Cardiac fibroblast (primary cell): Measurements from ENCODE around the gene CDK19.

Experiments
- DNase-seq, 2 donors: peaks; one replicate each; pipeline versions ENCODE4 v3.0.0 to v3.0.0-alpha.2; 2010; ENCODE audit warnings: low read depth in 2 of 2
- H3K4me3 ChIP-seq, 2 donors: replicated peaks in 1 of 2; 1 replicate in 1 of 2; 2 replicates in 1 of 2; pipeline ENCODE4 v1.5.1; 2011; ENCODE audit warnings: low read depth in 2 of 2, low read length in 2 of 2, mild to moderate bottlenecking in 2 of 2, moderate library complexity in 1 of 2
- TF ChIP-seq, protein P1 (sequence below): IDR thresholded peaks from one replicate; pipeline ENCODE4 v1.5.1; 2011; ENCODE audit warnings: low read depth, mild to moderate bottlenecking, low read length, inconsistent platforms

The CDK19 gene

DNA sequence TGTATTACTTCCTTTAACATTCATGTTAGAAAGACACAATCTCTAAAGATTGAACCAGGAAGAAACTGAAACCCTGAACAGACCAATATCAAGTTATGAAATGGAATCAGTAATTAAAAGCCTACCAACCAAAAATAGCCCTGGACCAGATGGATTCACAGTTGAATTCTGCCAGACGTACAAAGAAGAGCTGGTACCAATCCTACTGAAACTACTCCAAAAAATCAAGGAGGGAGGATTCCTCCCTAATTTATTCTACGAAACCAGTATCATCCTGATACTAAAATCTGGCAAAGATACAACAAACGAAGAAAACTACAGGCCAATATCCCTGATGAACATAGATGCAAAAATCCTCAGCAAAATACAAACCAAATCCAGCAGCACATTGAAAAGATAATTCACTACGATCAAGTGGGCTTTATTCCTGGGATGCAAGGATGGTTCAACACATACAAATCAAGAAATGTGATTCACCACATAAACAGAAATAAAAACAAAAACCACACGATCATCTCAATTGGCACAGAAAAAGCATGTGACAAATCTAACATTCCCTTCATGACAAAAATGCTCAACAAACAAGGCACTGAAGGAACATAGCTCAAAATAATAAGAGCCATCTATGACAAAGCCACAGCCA lies 15.0 kb downstream of the CDK19 start:
- TF ChIP-seq, protein P1, sequence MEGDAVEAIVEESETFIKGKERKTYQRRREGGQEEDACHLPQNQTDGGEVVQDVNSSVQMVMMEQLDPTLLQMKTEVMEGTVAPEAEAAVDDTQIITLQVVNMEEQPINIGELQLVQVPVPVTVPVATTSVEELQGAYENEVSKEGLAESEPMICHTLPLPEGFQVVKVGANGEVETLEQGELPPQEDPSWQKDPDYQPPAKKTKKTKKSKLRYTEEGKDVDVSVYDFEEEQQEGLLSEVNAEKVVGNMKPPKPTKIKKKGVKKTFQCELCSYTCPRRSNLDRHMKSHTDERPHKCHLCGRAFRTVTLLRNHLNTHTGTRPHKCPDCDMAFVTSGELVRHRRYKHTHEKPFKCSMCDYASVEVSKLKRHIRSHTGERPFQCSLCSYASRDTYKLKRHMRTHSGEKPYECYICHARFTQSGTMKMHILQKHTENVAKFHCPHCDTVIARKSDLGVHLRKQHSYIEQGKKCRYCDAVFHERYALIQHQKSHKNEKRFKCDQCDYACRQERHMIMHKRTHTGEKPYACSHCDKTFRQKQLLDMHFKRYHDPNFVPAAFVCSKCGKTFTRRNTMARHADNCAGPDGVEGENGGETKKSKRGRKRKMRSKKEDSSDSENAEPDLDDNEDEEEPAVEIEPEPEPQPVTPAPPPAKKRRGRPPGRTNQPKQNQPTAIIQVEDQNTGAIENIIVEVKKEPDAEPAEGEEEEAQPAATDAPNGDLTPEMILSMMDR: no peak
- no peak for DNase-seq

DNA sequence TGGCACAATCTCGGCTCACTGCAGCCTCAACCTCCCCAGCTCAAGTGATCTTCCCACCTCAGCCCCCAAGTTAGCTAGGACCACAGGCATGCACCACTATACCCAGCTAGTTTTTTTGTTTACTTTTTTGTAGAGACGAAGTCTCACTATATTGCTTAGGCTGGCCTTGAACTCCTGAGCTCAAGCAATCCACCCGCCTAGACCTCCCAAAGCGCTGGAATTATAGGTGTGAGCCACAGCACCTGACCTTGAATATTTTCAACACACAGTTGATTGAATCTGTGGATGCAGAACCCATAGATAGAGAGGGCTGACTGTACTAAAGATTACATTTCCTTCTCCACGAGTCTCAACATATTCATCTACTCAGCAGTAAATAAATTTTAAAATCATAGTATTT lies 15.6 kb downstream of the CDK19 start:
- H3K4me3 ChIP-seq: no peak overlapping the region
- no peak for DNase-seq
- TF ChIP-seq, protein P1: no peak

More for the DNA sequence above, 15.0 kb downstream of the CDK19 start:
- H3K4me3 ChIP-seq: no peak overlapping the region

GRCh38 chr6:110799189-110799588 lies 16.1 kb downstream of the CDK19 start:
- no peak for DNase-seq
- TF ChIP-seq, protein P1: no peak
- H3K4me3 ChIP-seq: no peak overlapping the region

DNA sequence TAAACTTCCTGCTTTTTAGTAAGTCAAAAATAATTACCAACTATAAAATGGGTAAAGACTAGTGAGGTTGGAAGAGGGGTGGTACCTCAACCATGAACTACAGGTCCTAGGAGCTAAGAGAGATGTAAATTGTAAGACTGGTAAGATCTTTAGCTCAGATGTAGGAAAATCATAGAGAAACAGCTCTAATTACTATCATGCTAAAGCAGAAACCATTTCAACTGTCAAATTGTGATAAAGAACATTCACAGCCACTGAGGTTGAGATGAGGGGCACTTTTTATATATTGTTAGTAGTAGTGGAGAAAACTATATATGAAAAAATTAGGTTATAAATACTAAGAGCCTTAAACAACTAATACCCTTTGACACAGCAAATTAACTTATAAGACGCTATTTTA lies 20.0 kb downstream of the CDK19 start:
- TF ChIP-seq, protein P1: no peak
- H3K4me3 ChIP-seq: no peak overlapping the region
- no peak for DNase-seq

- no peak for DNase-seq
- no peak overlapping the region for H3K4me3 ChIP-seq
- TF ChIP-seq, protein P1: no peak
Observed at GRCh38 chr6:110786696-110787095, 28.6 kb downstream of the CDK19 start.

DNA sequence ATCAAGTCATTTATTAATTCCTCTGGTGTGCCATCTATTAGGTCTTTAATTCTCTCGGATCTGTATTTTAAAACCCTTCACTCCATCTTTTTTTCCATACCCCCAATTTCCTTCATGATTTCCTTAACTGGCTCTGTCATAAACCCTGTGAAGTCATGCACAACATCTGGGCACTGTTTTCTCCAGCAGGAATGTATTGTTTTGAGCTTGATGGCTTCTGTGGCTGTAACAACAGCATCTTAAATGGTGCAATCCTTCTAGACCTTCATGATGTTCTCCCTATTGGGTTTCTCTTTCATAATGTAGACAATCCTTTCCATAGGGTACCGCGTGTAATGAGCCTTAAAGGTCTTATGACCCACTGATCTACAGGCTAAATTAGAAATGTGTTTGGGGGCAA lies 29.0 kb downstream of the CDK19 start:
- TF ChIP-seq, protein P1: no peak
- no peak for DNase-seq
- no peak overlapping the region for H3K4me3 ChIP-seq

DNA sequence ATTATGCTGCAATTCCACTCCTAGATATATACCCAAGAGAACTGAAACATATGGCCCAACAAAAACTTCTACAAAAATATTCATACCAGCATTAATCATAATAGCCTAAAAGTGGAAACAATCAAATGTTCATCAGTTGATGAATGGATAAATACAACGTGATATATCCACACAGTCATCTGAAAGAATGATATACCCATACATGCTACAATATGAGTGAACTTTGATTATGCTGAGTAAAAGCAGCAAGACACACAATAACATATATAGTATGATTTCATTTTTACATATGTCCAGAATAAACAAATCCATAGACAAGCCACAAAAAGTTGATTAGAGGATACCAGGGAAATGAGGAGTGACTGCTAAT lies 30.7 kb downstream of the CDK19 start:
- no peak overlapping the region for H3K4me3 ChIP-seq
- DNase-seq: no peak
- TF ChIP-seq, protein P1: no peak
